ENCODE data around the gene FBXO42.

The FBXO42 gene

DNA sequence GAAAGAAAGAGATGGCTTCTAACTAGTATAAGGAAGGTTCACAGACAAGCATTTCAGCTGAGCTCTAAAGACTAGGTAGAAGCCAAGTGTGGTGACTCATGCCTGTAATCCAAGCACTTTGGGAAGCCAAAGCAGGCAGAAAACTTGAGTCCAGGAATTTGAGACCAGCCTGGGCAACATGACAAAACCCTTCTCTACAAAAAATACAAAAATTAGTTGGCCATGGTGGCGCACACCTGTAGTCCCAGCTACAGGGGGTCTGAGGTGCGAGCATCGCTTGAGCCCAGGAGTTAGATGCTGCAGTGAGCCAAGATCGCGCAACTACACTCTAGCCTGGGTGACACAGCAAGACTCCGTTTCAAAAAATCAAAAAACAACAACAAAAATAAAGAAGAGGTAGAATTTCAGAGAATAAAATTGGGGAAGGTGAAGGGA, 27.8 kb downstream of the FBXO42 start:
- peak in 2 of 14 donors; percentile 3 to 29 for DNase-seq

DNA sequence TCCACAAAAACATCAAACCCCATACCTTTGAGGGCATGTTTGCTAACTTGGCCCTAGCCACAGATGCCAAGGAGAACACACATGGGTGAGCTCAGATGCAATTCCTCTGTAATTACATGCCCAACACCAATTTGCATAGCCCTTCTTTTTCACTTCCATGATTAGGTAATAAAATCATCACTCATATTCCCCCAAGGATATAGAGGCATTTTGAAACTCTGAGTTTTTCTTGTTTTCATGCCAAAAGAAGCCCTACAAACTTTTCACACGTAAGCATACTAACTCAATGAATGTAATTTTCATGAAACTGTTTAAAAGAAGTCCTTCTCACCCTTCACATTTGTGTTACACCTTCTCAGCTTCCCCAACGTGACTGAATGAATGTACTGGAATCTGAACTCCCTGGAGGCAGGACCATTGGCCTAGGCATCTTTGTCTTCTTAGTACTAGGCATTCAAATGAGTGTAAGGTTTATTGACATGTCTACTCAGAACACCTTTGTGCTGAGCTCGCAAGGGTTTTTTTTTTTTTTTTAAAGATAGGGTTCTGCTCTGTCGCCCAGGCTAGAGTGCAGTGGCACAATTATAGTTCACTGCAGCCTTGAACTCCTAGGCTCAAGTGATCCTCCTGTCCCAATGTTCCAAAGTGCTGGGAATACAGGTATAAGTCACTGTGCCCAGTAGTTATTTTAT, 31.0 kb downstream of the FBXO42 start:
- no peak for DNase-seq

DNA sequence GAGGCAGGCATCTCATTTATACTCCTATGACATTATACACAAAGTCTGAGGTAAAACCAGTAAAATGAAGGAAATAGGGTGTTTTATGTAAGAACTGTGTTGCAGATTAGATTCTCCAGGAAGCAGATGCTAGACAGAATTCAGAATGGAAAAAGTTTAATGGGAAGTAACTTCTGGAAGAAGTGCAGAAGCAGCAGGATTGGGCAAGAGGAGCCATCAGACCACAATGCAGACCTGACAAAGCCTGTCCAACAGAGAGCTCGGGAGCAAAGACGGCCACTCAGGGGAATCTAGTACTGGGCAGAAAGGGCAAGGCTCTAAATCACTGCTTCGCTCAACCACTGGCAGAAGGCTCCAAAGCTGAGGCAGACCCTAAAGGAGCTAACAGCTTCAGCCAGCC, 33.7 kb downstream of the FBXO42 start:
- peak in 2 of 14 donors; percentile 0 to 3 for DNase-seq

DNA sequence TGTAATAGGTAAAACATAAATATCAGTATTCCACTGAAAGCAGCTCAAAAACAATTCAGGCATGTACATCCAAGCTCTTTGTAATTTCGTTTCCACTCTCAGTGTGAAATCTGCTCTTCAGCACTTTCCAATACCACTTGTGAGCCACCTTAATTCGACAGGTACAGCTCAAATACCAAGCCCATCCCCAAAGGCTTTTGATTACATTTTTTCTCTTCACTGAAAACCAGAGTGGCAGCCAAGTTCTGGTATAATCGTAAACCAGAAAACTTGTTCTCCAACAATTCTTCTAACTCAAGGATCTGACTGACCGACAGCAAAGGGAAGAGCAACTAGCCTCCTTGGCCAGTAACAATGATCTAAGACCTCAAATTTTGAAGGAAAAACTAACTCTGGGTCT, 36.8 kb downstream of the FBXO42 start:
- no peak for DNase-seq

- no peak for DNase-seq
These were observed 45.1 kb downstream of the FBXO42 start for GRCh38 chr1:16307222-16307621.

- no peak for DNase-seq
These were observed 49.3 kb downstream of the FBXO42 start for GRCh38 chr1:16302709-16303627.

DNA sequence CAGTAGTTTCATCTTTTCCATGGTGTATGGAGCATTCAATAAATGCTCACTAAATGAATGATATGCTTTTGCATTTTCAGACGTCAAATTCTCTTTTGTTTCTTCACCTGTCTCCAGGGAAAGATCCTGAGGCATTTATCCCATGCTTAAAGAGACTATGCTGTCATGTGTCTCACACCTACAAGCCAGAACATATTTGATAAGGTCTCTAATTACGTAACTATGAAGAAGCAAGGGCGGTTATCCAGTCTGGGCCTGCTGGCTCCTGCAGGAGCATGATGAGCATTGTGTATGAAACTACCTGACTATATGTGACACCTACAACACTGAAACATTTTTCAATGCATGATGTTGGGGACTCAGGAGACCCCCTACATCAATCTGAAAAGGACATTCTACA, 51.8 kb downstream of the FBXO42 start:
- peak in 1 of 14 donors; percentile 18 for DNase-seq

- DNase-seq, result no peak
These were observed 53.6 kb downstream of the FBXO42 start for GRCh38 chr1:16298653-16299052.

DNA sequence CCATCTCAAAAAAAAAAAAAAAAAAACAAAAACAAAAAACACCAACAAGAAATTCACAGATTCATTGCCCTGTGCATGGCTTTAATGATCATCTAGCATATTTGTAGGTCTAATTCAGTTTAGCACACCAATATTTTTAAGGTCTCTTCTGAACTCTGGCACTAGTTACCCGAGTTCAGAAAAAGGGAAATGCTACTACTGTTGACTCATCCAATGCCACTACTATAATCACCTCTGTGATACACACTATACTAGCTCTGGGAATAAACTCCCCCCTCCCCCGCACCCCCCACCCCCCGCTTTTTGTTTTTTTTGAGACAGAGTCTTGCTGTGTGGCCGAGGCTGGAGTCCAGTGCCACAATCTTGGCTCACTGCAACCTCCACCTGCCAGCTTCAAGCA, 55.6 kb downstream of the FBXO42 start:
- DNase-seq, result no peak

GRCh38 chr1:16294219-16295212, 57.8 kb downstream of the FBXO42 start:
- no peak for DNase-seq

- no peak for DNase-seq
These were observed 58.7 kb downstream of the FBXO42 start for GRCh38 chr1:16293538-16293937.

DNA sequence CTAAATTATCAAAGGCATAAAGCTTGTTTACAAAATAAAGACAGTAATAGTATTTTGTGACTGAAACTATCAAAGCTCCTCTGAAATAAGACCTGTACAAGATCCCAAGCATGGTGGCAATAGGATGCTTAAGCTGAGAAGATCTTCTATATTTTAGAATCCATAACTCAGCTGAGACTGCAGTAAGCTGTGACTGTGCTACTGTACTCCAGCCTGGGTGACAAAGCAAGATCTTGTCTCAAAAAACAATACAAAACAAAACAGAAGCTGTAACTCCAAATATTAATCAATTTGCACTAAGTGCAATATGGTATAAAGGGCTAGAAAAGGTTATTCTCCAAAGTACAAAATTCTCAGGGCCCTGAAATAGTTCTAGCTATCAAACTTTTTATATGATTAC, 59.5 kb downstream of the FBXO42 start:
- DNase-seq, result no peak

DNA sequence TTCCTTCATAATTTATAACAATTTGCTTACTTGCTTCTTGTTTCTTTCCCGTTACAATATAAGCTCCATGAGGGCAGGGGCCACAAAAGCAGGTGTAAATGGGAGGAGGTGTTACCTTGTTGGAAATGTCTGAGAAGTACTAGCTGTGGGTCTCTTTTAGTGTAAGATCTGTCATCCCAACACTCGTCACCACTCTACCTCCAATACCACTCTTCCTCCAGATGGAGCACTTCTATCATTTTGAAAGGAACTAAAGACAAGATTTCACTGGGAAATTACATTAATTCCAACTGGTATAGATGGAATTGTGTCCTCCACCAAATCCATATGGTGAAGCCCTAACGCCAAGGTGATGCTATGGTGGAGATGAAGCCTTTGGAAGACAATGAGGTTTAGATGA, 62.3 kb downstream of the FBXO42 start:
- no peak for DNase-seq

- DNase-seq, result peak in 1 of 14 donors; percentile 42
These were observed 66.2 kb downstream of the FBXO42 start for GRCh38 chr1:16286122-16286521.

DNA sequence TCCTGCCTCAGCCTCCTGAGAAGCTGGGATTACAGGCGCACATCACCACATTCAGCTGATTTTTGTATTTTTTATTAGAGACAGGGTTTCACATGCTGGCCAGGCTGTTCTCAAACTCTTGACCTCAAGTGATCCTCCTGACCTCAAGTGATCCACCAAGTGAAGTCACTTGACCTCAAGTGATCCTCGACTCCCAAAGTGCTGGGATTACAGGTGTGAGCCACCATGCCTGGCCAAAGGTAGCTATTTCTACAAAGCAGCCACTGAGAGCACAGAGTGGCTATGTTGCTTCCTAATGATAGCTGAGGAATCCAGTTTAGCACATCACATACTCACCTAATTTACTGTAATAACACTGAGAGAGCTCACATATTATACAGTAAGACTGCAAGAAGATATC, 70.5 kb downstream of the FBXO42 start:
- DNase-seq, result no peak

DNA sequence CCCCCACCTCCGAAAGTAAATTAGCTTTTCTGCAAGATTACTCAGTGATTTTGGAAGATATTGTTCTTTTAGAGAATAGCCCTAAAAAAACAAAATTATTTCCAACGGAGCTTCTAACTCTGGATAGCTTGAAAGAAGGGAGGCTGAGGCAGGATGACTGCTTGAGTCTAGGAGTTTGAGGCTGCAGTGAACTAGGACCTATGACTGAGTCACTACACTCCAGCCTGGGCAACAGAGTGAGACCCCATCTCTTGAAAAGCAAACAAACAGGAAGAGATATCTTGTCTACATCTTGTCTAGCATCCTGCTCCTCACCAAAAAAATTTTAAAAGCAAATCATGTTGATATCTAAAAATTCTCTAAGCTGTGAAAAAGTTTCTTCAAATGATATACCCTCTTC, 73.1 kb downstream of the FBXO42 start:
- no peak for DNase-seq

- DNase-seq, result peak in 1 of 14 donors; percentile 51
These were observed 75.8 kb downstream of the FBXO42 start for GRCh38 chr1:16276302-16277030.

DNA sequence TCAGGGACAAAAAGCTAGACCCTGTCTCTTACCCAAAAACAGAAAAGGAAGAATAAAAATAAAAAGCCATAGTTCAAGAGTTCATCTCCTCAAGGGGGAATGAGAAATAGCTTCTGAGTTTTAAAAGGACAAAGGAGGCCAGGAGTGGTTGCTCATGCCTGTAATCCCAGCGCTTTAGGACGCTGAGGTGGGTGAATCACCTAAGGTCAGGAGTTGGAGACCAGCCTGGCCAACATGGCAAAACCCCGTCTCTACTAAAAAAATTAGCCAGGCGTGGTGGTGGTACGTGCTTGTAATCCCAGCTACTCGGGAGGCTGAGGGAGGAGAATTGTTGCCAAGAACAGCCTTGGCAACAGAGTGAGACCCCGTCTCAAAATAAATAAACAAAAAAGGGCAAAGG, 76.7 kb downstream of the FBXO42 start:
- DNase-seq, result no peak

DNA sequence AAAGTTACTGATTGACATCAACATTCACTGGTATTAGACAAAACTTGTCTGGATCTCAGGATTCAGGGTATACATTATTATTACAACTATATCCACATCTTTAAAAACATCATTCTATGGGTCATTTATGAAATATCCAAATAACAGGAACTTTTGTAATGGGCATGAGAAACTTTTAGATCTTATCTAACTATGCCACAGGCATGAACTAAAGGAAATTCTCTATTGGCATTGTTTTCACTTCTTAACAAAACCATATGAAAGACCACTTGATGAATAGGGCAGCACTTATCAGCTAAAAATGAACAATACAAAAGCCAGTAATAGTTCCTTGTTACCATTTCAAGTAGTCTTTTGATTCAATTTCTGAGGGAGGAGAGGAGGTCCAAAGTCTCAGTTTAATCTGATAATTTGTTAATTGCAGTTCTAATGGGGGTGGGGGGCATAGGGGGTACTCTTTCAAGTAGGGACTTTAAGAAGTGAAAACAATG, 84.5 kb downstream of the FBXO42 start:
- no peak for DNase-seq

DNA sequence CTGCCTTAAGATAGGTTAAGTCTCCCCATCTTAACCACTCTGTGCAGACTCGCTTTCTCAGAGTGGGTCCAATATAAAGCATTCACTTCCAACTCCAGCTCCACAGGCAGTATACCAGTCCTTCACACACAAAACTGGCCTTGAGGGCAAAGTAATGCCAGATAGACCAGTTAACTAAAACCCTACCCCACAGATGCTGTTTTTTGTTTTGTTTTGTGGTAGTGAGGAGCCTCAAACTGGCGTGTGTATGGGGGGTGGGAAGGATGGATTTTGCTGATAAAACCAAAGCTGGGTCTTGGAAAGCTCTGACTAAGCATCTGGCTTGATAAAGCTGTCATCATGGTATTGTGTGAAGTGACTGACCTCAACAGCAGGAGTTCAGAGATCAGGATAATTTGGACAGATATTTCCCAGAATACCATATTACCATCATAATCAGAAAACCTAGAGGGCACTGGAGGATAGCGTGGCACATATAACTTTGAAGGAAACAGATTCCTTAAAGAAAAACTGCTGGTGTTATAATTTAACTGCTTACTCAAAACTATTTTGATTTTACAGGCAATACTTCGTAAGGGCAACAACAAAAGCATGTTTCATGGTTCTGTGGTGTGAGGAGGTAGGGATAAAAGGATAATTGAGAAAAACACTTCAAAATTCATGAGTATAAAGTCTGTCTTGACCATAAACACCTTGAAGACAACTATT, 85.7 kb downstream of the FBXO42 start:
- no peak for DNase-seq

DNA sequence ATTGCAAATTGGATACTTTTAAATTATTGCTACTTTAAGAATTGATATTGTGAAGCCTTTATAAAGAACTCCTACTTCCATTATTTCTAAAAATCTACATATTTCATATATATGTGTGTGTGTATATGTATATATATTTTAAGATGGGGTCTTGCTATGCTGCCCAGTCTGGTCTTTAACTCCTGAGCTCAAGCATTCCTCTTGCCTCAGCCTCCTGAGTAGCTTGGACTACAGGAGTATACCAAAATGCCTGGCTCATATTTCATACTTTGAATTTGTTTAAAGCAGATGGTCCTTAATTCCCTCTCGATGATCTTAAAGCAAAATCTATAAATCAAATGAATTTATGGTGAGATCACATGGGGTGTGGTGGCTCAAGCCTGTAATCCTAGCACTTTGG, 90.2 kb downstream of the FBXO42 start:
- no peak for DNase-seq

All from C1 segment of cervical spinal cord (tissue), 14 donors.